Stimulated activated CD4-positive, alpha-beta T cell treated with anti-CD3 and anti-CD28 coated beads, Interleukin-4, amount 100 ng/mL, for 1 hour (primary cell): Measurements from ENCODE around the gene UST.
"Not testable (repeated sequence)": the region's sequence is repeated elsewhere in the genome, so short reads cannot be mapped to it uniquely, and the experiment has no call there.

Experiments used
- DNase-seq: peaks from one replicate; pipeline ENCODE4 v3.0.0-alpha.2; 2020

UST gene

GRCh38 chr6:148983966-148984365, 237.1 kb downstream of the UST start:
- DNase-seq = no peak

- no peak for DNase-seq
These were observed 237.8 kb downstream of the UST start for GRCh38 chr6:148984531-148985056.

- DNase-seq = no peak
These were observed 238.7 kb downstream of the UST start for GRCh38 chr6:148985499-148985898.

GRCh38 chr6:148986608-148987007, 239.8 kb downstream of the UST start:
- no peak for DNase-seq

GRCh38 chr6:148987982-148988381, 241.2 kb downstream of the UST start:
- DNase-seq = no peak

- DNase-seq = no peak
These were observed 242.8 kb downstream of the UST start for GRCh38 chr6:148989585-148989984.

- no peak for DNase-seq
These were observed 243.6 kb downstream of the UST start for GRCh38 chr6:148990403-148990802.

- no peak for DNase-seq
These were observed 250.0 kb downstream of the UST start for GRCh38 chr6:148996815-148997214.

GRCh38 chr6:148997865-148998264, 251.0 kb downstream of the UST start:
- DNase-seq = no peak

- no peak for DNase-seq
These were observed 251.9 kb downstream of the UST start for GRCh38 chr6:148998704-148999103.

GRCh38 chr6:148999501-148999900, 252.7 kb downstream of the UST start:
- DNase-seq = no peak

- no peak for DNase-seq
These were observed 253.2 kb downstream of the UST start for GRCh38 chr6:148999929-149000468.

- DNase-seq = no peak
These were observed 254.6 kb downstream of the UST start for GRCh38 chr6:149001422-149001821.

GRCh38 chr6:149003560-149003959, 256.7 kb downstream of the UST start:
- no peak for DNase-seq

- DNase-seq = no peak
These were observed 257.8 kb downstream of the UST start for GRCh38 chr6:149004664-149005063.

- DNase-seq = not testable (repeated sequence)
These were observed 259.4 kb downstream of the UST start for GRCh38 chr6:149006236-149006635.

GRCh38 chr6:149006671-149007070, 259.8 kb downstream of the UST start:
- no peak for DNase-seq

- DNase-seq = no peak
These were observed 261.0 kb downstream of the UST start for GRCh38 chr6:149007846-149008245.

- no peak for DNase-seq
These were observed 261.9 kb downstream of the UST start for GRCh38 chr6:149008741-149009140.

- no peak for DNase-seq
These were observed 265.3 kb downstream of the UST start for GRCh38 chr6:149012040-149012545.

GRCh38 chr6:149013586-149014344, 266.9 kb downstream of the UST start:
- DNase-seq = no peak

GRCh38 chr6:149014631-149015534, 268.1 kb downstream of the UST start:
- no peak for DNase-seq
